ENCODE results near the gene ADAMTS20. TPM values are rescaled to one million over a fixed set of nuclear protein-coding genes. Genes with fewer than 3 reads are reported as not detected.

The ADAMTS20 gene
- total RNA-seq, 4 donors from 2014 or later = not detected

- H3K4me3 ChIP-seq = no peak overlapping the region
- ATAC-seq = no peak
- WGBS, 2 donors (ENCODE audit: low coverage in 1 of 2) = 18 to 23% methylated on average over 3 of the region's 3 CpGs
These were observed 25.4 kb upstream of the ADAMTS20 start for GRCh38 chr12:43577381-43577780.

DNA sequence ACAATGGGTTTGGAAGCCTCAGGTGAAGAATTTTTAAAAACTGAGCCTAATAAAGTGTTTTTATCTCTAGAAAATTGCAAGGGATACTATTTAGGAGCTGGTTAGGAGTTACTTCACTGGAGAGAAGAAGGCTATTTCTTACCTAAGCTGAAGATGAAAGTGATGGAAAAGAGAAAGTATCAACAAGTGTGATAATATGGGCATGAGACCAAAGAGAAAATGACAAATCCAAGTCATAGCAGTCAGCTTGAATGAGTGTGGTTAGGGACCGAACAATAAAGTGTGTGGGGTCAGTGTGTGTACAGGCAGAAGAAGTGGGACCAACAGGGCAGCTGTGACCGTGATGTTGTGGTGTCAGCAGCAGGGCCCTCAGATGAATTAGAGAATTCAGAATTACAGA, 24.2 kb upstream of the ADAMTS20 start:
- 68 to 83% methylated on average over 2 of the region's 2 CpGs for WGBS, 2 donors (ENCODE audit: low coverage in 1 of 2)
- Histone ChIP-seq H3K27ac (no peak overlapping the region), H3K9me3 (peaks cover 0 to 4% (median 0%) of the 10 kb centered on the region in 3 donors), H3K4me3 (no peak overlapping the region), H3K4me1 (no peaks in the 10 kb centered on the region), H3K36me3 (no peaks in the 10 kb centered on the region), H3K27me3 (peaks cover 6% of the 10 kb centered on the region)
- no peak for ATAC-seq
- TF ChIP-seq, protein P1, sequence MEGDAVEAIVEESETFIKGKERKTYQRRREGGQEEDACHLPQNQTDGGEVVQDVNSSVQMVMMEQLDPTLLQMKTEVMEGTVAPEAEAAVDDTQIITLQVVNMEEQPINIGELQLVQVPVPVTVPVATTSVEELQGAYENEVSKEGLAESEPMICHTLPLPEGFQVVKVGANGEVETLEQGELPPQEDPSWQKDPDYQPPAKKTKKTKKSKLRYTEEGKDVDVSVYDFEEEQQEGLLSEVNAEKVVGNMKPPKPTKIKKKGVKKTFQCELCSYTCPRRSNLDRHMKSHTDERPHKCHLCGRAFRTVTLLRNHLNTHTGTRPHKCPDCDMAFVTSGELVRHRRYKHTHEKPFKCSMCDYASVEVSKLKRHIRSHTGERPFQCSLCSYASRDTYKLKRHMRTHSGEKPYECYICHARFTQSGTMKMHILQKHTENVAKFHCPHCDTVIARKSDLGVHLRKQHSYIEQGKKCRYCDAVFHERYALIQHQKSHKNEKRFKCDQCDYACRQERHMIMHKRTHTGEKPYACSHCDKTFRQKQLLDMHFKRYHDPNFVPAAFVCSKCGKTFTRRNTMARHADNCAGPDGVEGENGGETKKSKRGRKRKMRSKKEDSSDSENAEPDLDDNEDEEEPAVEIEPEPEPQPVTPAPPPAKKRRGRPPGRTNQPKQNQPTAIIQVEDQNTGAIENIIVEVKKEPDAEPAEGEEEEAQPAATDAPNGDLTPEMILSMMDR (IDR thresholded peaks at IDR 0.05) = no peak
- TF ChIP-seq EP300 (IDR thresholded peaks at IDR 0.05) (no peak), POLR2AphosphoS5 (IDR thresholded peaks at IDR 0.05) (no peak), POLR2A (IDR thresholded peaks at IDR 0.05) (no peak)

More at GRCh38 chr12:43577381-43577780, 25.4 kb upstream of the ADAMTS20 start:
- no peaks in the 10 kb centered on the region for H3K36me3 ChIP-seq
- no peaks in the 10 kb centered on the region for H3K4me1 ChIP-seq
- TF ChIP-seq, protein P1 (IDR thresholded peaks at IDR 0.05) = no peak
- TF ChIP-seq POLR2A (IDR thresholded peaks at IDR 0.05) = no peak
- no peak for TF ChIP-seq POLR2AphosphoS5 (IDR thresholded peaks at IDR 0.05)
- no peak for TF ChIP-seq EP300 (IDR thresholded peaks at IDR 0.05)
- no peaks in the 10 kb centered on the region for H3K27me3 ChIP-seq
- no peaks in the 10 kb centered on the region for H3K9me3 ChIP-seq
- no peak overlapping the region for H3K27ac ChIP-seq

- 51 to 62% methylated on average over 5 to 7 of the region's 27 CpGs for WGBS, 2 donors (ENCODE audit: low coverage in 1 of 2)
- Histone ChIP-seq H3K4me1 (no peaks in the 10 kb centered on the region), H3K9me3 (peaks cover 0 to 4% (median 0%) of the 10 kb centered on the region in 3 donors), H3K27me3 (peaks cover 6% of the 10 kb centered on the region), H3K36me3 (no peaks in the 10 kb centered on the region), H3K4me3 (no peak overlapping the region), H3K27ac (no peak overlapping the region)
- no peak for TF ChIP-seq POLR2AphosphoS5 (IDR thresholded peaks at IDR 0.05)
- no peak for TF ChIP-seq EP300 (IDR thresholded peaks at IDR 0.05)
- TF ChIP-seq, protein P1 (IDR thresholded peaks at IDR 0.05) = no peak
- TF ChIP-seq POLR2A (IDR thresholded peaks at IDR 0.05) = no peak
- no peak for ATAC-seq
These were observed 19.9 kb upstream of the ADAMTS20 start for GRCh38 chr12:43571885-43572284.

DNA sequence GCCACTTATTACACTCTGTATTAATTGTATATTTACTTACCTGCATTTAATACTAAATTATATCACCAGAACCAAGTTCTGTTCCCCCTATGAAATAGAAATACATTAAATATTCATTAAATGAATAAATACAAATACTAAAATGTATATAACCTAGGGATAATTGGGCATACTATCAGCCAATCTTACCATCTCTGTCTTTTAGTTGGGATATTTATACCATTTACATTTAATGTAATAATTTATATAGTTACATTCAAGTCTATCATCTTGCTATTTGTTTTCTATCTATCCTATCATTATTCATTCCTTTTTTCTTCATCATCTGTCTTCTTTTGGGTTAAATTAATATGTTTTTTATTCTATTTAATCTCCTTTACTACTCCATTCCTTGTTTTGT, 4.1 kb upstream of the ADAMTS20 start:
- Histone ChIP-seq H3K9me3 (peaks cover 0 to 13% (median 0%) of the 10 kb centered on the region in 3 donors), H3K36me3 (no peaks in the 10 kb centered on the region), H3K27me3 (peaks cover 30% of the 10 kb centered on the region), H3K27ac (no peak overlapping the region), H3K4me1 (peaks cover 0 to 12% (median 0%) of the 10 kb centered on the region in 3 donors), H3K4me3 (no peak overlapping the region)
- TF ChIP-seq, protein P1 (IDR thresholded peaks at IDR 0.05) = no peak
- TF ChIP-seq POLR2A (IDR thresholded peaks at IDR 0.05) (no peak), POLR2AphosphoS5 (IDR thresholded peaks at IDR 0.05) (no peak), EP300 (IDR thresholded peaks at IDR 0.05) (no peak)
- ATAC-seq = no peak

GRCh38 chr12:43551279-43551970, 578 bp downstream of the ADAMTS20 start:
- peak overlapping the region in 1 of 2 donors; percentile 21 for H3K4me3 ChIP-seq
- no peaks in the 10 kb centered on the region for H3K36me3 ChIP-seq
- WGBS, 2 donors (ENCODE audit: low coverage in 1 of 2) = 0 to 1% methylated on average over 8 to 11 of the region's 48 CpGs

More at GRCh38 chr12:43551279-43551970, 578 bp downstream of the ADAMTS20 start:
- no peak overlapping the region for H3K27ac ChIP-seq
- TF ChIP-seq, protein P1 (IDR thresholded peaks at IDR 0.05) = no peak
- no peak for TF ChIP-seq POLR2AphosphoS5 (IDR thresholded peaks at IDR 0.05)
- no peak for TF ChIP-seq POLR2A (IDR thresholded peaks at IDR 0.05)
- TF ChIP-seq EP300 (IDR thresholded peaks at IDR 0.05) = no peak
- peak; percentile 25 for ATAC-seq
- peaks cover 0 to 7% (median 0%) of the 10 kb centered on the region in 3 donors for H3K9me3 ChIP-seq
- peaks cover 40% of the 10 kb centered on the region for H3K27me3 ChIP-seq
- peaks cover 0 to 12% (median 0%) of the 10 kb centered on the region in 3 donors for H3K4me1 ChIP-seq

Measured in gastroesophageal sphincter (tissue), 4 donors.